ENCODE measurements around the gene SMIM28.

SMIM28 gene

DNA sequence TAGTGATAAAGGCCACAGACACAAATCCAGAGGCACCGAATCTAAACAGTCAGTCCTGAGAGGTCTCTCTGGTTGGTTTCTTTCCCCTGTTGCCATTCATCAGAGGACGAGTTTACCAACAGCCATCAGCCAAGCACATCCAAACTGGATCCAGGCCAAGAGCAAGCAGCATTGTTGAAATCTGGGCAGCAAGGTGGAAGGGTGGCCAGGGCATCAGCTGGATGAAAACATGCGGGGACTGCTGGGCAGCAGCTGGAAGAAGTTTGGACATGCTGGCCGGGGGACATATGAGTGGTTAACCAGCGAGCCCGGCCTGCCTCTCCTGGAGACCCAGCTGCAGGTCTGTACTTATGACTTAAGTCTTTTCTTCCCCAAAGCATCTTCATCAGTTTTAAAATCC is at the start of gene SMIM28:
SMIM28 (plus strand) TSS at position 62 of the 400 bp plus-strand sequence; CDS start at position 230, 168 bp downstream.
- no peak for DNase-seq (ENCODE audit: low read depth)
- TF ChIP-seq, protein P1, sequence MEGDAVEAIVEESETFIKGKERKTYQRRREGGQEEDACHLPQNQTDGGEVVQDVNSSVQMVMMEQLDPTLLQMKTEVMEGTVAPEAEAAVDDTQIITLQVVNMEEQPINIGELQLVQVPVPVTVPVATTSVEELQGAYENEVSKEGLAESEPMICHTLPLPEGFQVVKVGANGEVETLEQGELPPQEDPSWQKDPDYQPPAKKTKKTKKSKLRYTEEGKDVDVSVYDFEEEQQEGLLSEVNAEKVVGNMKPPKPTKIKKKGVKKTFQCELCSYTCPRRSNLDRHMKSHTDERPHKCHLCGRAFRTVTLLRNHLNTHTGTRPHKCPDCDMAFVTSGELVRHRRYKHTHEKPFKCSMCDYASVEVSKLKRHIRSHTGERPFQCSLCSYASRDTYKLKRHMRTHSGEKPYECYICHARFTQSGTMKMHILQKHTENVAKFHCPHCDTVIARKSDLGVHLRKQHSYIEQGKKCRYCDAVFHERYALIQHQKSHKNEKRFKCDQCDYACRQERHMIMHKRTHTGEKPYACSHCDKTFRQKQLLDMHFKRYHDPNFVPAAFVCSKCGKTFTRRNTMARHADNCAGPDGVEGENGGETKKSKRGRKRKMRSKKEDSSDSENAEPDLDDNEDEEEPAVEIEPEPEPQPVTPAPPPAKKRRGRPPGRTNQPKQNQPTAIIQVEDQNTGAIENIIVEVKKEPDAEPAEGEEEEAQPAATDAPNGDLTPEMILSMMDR (IDR thresholded peaks at IDR 0.05; ENCODE audit: low read depth, low read length, missing control alignments), result no peak
- no peak within 1 kb of the TSS for H3K4me3 ChIP-seq (ENCODE audit: low read depth, low read length)

- H3K4me3 ChIP-seq (ENCODE audit: low read depth, low read length), result no peak overlapping the region
- TF ChIP-seq, protein P1 (IDR thresholded peaks at IDR 0.05; ENCODE audit: low read depth, low read length, missing control alignments), result no peak
- DNase-seq (ENCODE audit: low read depth), result no peak
Observed at GRCh38 chr6:138328210-138328609, 49.5 kb upstream of the SMIM28 start.

DNA sequence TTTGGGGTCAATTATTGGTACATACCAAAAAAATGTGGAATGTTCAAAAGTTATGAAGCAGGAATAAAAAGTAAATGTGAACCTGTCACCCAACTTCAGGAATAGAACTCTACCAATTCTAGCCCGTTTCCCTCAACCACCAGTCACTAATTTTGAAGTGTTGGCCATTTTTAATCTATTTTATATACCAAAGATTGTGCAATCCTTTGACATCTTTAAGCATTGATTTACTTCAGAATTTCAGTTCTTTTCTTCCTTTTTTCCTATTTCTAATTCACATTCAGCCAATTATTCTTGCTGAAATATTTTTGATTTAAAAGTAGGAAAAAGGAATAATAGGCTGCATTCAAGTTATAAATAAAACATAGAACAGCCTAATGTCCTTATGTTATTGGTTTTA is 46.9 kb upstream of the SMIM28 start:
- H3K4me3 ChIP-seq (ENCODE audit: low read depth, low read length), result no peak overlapping the region
- TF ChIP-seq, protein P1 (IDR thresholded peaks at IDR 0.05; ENCODE audit: low read depth, low read length, missing control alignments), result no peak
- no peak for DNase-seq (ENCODE audit: low read depth)

GRCh38 chr6:138331444-138331843 is 46.3 kb upstream of the SMIM28 start:
- DNase-seq (ENCODE audit: low read depth), result no peak
- TF ChIP-seq, protein P1 (IDR thresholded peaks at IDR 0.05; ENCODE audit: low read depth, low read length, missing control alignments), result no peak
- no peak overlapping the region for H3K4me3 ChIP-seq (ENCODE audit: low read depth, low read length)

GRCh38 chr6:138331984-138332383 is 45.7 kb upstream of the SMIM28 start:
- no peak for DNase-seq (ENCODE audit: low read depth)
- TF ChIP-seq, protein P1 (IDR thresholded peaks at IDR 0.05; ENCODE audit: low read depth, low read length, missing control alignments), result no peak
- no peak overlapping the region for H3K4me3 ChIP-seq (ENCODE audit: low read depth, low read length)

GRCh38 chr6:138334000-138334399 is 43.7 kb upstream of the SMIM28 start:
- no peak overlapping the region for H3K4me3 ChIP-seq (ENCODE audit: low read depth, low read length)
- TF ChIP-seq, protein P1 (IDR thresholded peaks at IDR 0.05; ENCODE audit: low read depth, low read length, missing control alignments), result no peak
- no peak for DNase-seq (ENCODE audit: low read depth)

DNA sequence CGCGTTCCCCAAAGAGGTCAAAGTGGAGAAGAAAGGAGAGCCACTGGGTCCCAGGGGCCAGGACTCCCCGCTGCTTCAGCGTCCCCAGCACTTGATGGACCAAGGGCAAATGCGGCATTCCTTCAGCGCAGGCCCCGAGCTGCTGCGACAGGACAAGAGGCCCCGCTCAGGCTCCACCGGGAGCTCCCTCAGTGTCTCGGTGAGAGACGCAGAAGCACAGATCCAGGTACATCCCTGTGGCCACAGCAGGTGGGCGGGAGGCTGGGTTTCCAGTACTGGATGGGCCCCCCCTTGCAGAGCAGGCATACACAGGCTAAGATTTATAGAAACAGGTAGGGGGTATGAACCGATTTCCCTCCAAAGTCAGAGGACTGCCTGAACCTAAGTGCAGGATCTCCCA is 42.7 kb upstream of the SMIM28 start:
- TF ChIP-seq, protein P1 (IDR thresholded peaks at IDR 0.05; ENCODE audit: low read depth, low read length, missing control alignments), result no peak
- no peak for DNase-seq (ENCODE audit: low read depth)
- no peak overlapping the region for H3K4me3 ChIP-seq (ENCODE audit: low read depth, low read length)

Measured in GM12864 (cell line).